ENCODE data around the gene NMNAT2. TPM values are rescaled to one million over a fixed set of nuclear protein-coding genes. Genes with fewer than 3 reads are reported as not detected.

Gene NMNAT2
- total and polyA plus RNA-seq, 10 of the 15 experiments (the other 5 are each of a cell fraction or from before 2014, with no cell fraction given): 0.02 to 2.0 (median 0.60) TPM

DNA sequence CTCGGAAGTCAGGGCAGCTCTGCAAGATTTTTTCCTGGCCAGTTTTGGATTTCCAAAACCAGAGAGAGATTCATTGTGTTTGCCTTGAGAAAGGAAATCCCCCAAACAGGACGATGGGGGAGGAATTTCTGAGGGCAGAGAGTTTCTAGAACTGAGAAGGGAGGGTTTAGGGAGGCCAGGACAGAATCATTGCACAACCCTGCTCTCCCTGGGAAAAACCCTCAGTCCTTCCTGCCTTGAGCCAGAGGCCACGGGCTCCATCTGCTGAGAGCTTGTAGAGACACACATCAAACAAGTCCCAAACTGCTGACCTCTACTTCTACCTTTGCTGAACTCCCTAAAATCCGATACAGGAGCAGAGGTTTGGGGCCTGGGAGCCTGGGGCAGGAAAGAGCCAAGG, 99.7 kb downstream of the NMNAT2 start (continued):
- TF ChIP-seq USF2 (IDR thresholded peaks at IDR 0.05; ENCODE audit: borderline replicate concordance, low read depth, low read length): no peak
- no peak for TF ChIP-seq PBX3 (IDR thresholded peaks at IDR 0.05; ENCODE audit: insufficient replicate concordance, low read depth, low read length)
- TF ChIP-seq EP300 (IDR thresholded peaks at IDR 0.05; ENCODE audit: borderline replicate concordance in 1 of 2, control insufficient read depth in 1 of 2, low read depth in 2 of 2, low read length in 2 of 2): no peak
- no peak for TF ChIP-seq CBFB (IDR thresholded peaks at IDR 0.05; ENCODE audit: low read depth)
- 0 out of 2 replicates have a peak, but pooled peaks have one; percentile 23 for TF ChIP-seq TCF12 (IDR thresholded peaks at IDR 0.05; ENCODE audit: low read depth, low read length)
- TF ChIP-seq ETV6 (conservative IDR thresholded peaks at IDR 0.05 in 1 of 2, IDR thresholded peaks at IDR 0.05 in 1 of 2; ENCODE audit: borderline replicate concordance in 1 of 2, low read depth in 1 of 2): no peak
- TF ChIP-seq POLR2AphosphoS2 (IDR thresholded peaks at IDR 0.05; ENCODE audit: low read depth, low read length): no peak
- no peak for TF ChIP-seq ZNF384 (IDR thresholded peaks at IDR 0.05; ENCODE audit: borderline replicate concordance, low read depth, low read length)
- TF ChIP-seq, protein P1, sequence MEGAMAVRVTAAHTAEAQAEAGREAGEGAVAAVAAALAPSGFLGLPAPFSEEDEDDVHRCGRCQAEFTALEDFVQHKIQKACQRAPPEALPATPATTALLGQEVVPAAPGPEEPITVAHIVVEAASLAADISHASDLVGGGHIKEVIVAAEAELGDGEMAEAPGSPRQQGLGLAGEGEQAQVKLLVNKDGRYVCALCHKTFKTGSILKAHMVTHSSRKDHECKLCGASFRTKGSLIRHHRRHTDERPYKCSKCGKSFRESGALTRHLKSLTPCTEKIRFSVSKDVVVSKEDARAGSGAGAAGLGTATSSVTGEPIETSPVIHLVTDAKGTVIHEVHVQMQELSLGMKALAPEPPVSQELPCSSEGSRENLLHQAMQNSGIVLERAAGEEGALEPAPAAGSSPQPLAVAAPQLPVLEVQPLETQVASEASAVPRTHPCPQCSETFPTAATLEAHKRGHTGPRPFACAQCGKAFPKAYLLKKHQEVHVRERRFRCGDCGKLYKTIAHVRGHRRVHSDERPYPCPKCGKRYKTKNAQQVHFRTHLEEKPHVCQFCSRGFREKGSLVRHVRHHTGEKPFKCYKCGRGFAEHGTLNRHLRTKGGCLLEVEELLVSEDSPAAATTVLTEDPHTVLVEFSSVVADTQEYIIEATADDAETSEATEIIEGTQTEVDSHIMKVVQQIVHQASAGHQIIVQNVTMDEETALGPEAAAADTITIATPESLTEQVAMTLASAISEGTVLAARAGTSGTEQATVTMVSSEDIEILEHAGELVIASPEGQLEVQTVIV (IDR thresholded peaks at IDR 0.05; ENCODE audit: borderline replicate concordance, partially characterized antibody): no peak
- TF ChIP-seq SREBF2 (IDR thresholded peaks at IDR 0.05; ENCODE audit: low read length): no peak
- no peak for TF ChIP-seq NFXL1 (IDR thresholded peaks at IDR 0.05; ENCODE audit: borderline replicate concordance)
- no peak for TF ChIP-seq PAX5 (IDR thresholded peaks at IDR 0.05; ENCODE audit: borderline replicate concordance, low read depth, low read length)
- no peak for TF ChIP-seq ASH2L (IDR thresholded peaks at IDR 0.05; ENCODE audit: borderline replicate concordance, low read depth)
- no peak for TF ChIP-seq RB1 (IDR thresholded peaks at IDR 0.05; ENCODE audit: borderline replicate concordance)
- TF ChIP-seq SMARCA5 (IDR thresholded peaks at IDR 0.05): no peak
- TF ChIP-seq TAF1 (IDR thresholded peaks at IDR 0.05; ENCODE audit: borderline replicate concordance, low read depth, low read length): no peak
- TF ChIP-seq EGR1 (IDR thresholded peaks at IDR 0.05; ENCODE audit: borderline replicate concordance in 1 of 2, low read depth in 2 of 2, low read length in 2 of 2): no peak
- no peak for TF ChIP-seq E2F4 (IDR thresholded peaks at IDR 0.05; ENCODE audit: low read depth, low read length)
- TF ChIP-seq, protein P2, sequence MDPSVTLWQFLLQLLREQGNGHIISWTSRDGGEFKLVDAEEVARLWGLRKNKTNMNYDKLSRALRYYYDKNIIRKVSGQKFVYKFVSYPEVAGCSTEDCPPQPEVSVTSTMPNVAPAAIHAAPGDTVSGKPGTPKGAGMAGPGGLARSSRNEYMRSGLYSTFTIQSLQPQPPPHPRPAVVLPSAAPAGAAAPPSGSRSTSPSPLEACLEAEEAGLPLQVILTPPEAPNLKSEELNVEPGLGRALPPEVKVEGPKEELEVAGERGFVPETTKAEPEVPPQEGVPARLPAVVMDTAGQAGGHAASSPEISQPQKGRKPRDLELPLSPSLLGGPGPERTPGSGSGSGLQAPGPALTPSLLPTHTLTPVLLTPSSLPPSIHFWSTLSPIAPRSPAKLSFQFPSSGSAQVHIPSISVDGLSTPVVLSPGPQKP (IDR thresholded peaks at IDR 0.05; ENCODE audit: low read depth, low read length): no peak
- TF ChIP-seq SMAD5 (IDR thresholded peaks at IDR 0.05; ENCODE audit: low read depth): no peak
- no peak for TF ChIP-seq NR2F1 (conservative IDR thresholded peaks at IDR 0.05)
- no peak for TF ChIP-seq ATF7 (IDR thresholded peaks at IDR 0.05; ENCODE audit: low read depth)
- TF ChIP-seq ZSCAN29 (IDR thresholded peaks at IDR 0.05): no peak

Data from GM12878 (cell line).